T-helper 1 cell treated with Interleukin-12 subunit alpha and Interleukin-12 subunit beta and Interleukin-4 antibody, amounts not matched to agents 30 ng/mL and 1 ng/mL, for 36 hours (primary cell): ENCODE measurements around the gene SLC5A8. TPM values are rescaled to one million over a fixed set of nuclear protein-coding genes. Genes with fewer than 3 reads are reported as not detected.

Experiments
- intact Hi-C: fragments of 100-400 bp; cut with micrococcal nuclease; formaldehyde crosslinking; loops from one replicate; pipeline ENCODE4 v1.15.1; 2024
- total RNA-seq: library from RNA; stranded (reverse); gene quantifications from 2 replicates; pipeline ENCODE4 v1.2.3, GENCODE V29; 2022

SLC5A8 gene, protein sequence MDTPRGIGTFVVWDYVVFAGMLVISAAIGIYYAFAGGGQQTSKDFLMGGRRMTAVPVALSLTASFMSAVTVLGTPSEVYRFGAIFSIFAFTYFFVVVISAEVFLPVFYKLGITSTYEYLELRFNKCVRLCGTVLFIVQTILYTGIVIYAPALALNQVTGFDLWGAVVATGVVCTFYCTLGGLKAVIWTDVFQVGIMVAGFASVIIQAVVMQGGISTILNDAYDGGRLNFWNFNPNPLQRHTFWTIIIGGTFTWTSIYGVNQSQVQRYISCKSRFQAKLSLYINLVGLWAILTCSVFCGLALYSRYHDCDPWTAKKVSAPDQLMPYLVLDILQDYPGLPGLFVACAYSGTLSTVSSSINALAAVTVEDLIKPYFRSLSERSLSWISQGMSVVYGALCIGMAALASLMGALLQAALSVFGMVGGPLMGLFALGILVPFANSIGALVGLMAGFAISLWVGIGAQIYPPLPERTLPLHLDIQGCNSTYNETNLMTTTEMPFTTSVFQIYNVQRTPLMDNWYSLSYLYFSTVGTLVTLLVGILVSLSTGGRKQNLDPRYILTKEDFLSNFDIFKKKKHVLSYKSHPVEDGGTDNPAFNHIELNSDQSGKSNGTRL
- total RNA-seq = not detected in 2 replicates

DNA sequence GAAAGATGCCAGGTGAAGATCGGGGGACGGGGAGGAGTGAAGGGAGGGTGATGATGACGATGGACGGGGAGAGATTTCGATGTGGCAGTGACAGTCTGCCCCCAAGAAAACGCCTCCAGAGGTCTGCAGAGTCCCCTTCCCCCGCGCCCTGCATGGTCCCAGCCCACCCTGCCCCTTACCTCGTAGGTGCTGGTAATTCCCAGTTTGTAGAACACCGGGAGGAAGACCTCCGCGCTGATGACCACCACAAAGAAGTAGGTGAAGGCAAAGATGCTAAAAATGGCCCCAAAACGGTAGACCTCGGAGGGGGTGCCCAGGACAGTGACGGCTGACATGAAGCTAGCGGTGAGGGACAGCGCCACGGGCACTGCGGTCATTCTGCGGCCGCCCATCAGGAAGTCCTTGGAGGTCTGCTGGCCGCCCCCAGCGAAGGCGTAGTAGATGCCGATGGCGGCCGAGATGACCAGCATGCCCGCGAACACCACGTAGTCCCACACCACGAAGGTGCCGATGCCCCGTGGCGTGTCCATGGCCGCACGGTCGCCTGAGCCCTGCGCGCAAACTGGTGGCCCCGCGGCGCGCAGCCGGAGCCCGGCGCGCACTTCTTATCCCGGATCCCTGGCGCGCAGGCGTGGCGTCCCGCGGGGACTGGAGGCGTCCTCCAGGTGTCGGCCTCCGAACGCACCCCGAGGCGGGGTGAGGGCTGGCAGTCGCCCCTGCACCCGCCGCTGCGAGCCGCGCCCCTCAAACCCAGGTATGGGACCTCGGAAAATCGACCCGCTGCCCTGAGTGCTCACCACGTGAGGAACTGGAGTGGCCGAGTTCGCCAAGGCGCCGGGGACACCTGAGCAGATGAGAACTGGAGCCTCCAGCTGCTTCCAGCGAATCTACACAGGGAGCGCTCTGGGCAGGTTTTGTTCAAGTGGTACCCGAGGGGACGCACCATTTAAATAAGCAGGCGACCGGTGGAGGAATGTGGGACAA lies at the start of gene SLC5A8:
Gene SLC5A8, minus strand, starts transcription at position 920 of the 984 bp plus-strand sequence. Its CDS starts 390 bp downstream, at position 530.
- intact Hi-C loops = no loop called here

DNA sequence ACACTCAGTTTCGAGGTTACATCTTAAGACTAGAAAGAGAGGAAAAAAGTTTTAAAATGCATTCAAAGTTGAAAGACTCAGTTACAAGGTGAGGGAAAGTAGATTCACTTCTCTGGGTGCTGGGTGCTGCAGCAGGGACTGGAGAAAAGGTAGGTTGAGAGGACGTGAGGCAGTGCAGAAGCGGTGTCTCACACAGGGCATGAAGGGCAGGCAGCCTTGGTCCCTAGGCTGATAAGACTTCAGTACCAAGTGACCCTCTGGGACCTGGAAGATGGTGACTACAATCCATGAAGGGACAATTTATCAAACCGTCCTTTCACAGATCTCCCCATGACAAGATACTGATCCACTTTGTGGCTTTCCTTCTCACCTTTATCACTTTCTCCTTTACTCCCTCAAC lies 47.3 kb upstream of the SLC5A8 start:
- intact Hi-C loops = no loop called here

DNA sequence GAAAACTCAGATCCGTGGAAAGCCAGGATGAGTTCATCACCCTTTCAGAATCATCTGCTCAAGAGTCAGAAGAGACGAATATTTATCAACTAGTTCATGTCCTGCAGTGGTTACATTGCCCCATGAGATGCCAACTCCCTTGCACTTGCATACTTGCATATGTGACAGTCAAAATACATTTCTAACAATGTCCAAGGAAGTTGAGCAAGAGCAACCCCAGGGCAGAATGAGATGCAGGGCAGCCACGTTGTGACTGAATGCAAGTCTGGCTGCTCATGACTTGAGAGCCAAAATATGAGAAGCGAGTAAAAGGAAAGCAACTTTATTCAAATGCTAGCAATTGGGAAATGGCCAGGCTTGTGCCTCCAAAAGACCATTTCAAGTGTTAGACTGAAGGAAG lies 46.2 kb upstream of the SLC5A8 start:
- intact Hi-C loops = no loop called here

DNA sequence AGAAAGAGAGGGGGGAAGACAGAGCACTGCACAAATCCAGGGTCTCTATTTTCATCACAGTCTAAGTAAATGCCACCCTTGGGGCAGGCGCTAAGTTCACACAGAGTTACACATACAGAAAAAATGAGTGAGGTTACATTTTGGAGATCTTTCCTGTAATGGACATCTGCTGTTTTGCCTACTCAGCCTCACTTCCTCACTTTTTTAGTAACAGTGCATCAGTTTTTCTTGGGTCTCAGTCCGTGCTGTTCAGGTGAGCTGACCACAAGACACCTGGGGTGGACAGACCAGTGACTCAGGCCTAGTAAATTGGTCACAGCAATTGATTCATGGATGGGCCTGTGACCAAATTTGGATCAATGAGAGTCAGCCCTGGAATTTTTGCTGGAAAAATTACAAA lies 33.6 kb upstream of the SLC5A8 start:
- intact Hi-C loops = no loop called here

DNA sequence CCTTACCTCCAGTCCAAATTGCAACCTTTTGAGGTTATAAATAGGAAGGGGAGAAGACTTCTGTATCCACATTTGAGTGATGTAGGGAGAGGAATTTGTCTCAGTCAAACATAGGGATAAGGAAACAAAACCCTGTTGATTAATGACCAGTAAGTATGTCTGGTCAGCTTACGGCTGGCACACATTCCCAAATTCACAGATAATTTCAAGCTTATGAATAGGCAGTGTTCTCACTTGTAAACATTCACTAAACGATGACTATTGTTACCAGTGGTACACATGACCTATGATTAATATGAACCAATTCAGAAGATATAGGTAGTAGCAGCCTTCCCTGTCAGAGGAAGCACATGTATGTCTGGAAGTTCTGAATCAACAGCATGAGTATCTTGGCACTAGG lies 33.0 kb upstream of the SLC5A8 start:
- intact Hi-C loops = no loop called here

DNA sequence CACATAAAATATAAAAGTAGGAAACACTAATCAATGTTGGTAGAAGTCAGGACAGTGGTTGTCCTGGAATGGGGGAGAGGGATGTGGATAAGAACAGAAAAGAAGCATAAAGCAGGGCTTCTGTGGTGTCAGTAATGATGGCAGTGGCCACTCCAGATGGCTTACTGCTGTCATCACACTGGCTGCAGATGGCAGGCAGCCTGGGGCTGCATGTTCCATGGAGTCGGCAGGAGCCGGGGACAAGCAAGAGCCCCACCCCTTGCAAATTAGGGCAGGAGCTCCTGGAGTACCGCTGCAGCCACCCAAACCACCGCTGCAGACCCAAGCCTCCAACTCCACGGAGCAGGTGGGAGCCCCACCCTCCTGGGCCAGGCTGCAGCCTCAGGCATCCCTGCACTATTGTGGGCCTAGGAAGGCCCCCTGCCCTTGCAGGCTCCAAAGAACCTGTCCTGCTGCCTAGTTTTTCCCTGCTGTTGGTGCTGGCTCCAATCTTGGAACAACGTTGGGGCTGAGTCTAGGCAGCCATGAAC lies 28.8 kb upstream of the SLC5A8 start:
- intact Hi-C loops = no loop called here

DNA sequence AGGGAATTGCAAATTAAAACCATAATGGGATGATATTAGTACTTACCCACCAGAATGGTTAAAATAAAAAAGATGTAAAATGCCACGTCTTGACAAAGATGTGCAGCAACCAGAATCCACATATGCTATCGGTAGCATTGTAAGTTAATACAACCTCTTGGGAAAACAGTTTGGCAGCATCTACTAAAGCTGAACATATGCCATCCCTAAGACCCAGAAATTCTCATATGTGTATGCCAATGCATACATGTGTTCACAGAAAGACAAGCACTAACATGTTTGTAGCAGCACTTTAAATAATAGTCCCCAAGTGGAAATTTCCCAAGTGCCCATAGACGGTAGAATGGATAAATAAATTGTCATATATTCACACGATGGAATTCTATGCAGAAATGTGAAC lies 28.3 kb upstream of the SLC5A8 start:
- intact Hi-C loops = no loop called here

DNA sequence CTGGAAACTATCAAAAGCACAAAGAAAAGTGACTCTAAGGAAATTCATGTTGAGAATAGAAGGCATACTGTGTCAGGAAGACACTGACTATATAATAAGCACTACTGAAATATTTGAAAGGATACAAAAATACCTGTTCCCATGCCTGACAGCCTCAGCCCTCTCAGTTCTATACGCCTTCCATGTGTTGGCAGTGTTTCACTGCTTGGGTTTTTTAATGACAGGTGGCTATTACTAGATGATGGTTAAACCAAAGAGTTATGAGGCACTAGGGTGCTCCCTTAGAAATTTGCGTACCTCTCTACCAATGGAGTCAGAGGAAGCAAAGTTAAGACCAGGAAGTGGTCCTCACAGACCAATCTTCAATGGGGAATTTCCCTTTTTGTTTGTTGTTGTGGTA lies 25.6 kb upstream of the SLC5A8 start:
- intact Hi-C loops = no loop called here

DNA sequence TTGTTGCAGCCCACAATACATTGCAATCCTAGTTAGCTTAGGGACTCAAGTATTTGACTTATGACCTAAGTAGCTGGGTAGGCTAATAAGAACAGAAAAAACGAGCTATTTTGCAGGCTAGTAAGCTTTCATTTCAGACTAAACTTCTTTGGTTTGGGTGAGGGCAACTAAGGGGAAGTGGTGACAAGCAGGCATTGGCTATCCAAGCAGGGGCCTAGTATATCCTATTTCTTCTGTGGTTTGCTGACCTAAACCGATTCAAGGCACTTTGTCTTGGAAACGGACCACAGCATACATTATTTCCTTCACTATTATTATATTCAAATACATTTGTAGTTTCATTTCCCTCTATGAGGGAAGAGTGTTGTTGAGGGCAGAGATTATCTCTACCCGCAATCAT lies 21.6 kb upstream of the SLC5A8 start:
- intact Hi-C loops = no loop called here

DNA sequence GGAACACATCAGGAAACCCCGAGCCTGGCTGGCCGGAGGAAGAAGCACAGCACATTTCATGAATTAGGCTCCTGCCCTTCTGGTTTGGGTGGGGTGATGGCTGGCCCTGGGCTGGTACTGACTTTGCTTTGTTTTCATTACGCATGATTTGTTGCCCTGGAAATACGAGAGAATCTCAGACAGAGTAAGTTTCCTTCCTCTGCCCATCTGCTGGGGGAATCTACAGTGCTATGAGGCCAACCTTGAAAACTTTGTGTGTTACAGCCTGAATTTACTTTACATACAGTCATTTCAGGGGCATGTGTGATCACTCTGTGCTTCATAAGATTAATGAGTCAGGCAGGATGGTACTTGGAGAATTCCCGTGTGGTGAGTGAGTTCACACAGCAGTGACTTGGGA lies 20.5 kb upstream of the SLC5A8 start:
- intact Hi-C loops = no loop called here

DNA sequence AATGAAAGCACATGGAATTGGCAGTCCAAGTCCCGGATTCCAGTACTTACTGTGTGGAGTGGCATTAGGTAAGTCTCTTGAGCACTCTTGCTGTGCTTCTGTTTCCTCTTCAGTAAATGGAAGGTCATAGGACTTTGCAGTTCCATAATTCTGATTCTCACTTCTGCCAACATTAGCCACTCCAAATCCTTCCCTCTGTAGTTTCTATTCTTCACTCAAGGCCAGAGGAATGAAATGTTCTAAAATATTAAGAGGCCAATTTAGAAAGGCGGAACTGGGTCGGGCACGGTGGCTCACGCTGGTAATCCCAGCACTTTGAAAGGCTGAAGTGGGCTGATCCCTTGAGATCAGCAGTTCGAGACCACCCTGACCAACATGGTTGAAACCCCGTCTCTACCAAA lies 19.8 kb upstream of the SLC5A8 start:
- intact Hi-C loops = no loop called here

DNA sequence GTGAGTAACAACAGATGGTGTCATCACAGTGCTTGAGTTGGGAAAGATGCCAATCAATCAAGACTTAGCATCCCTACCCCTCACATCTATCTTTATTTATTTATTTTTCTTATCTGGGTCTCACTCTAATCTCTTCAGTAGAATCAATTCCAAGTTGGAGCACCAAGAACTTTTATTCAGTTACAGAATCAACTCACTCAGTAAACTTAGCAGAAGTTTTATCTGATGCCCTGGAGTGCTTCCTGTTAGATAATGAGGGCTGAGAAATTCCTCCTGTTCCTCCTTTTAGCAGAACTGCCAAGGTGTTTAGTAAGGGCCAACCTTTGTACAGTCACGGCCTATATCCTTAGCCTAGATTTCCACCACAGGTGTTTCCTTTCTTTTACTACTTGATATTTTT lies 11.3 kb upstream of the SLC5A8 start:
- intact Hi-C loops = no loop called here

DNA sequence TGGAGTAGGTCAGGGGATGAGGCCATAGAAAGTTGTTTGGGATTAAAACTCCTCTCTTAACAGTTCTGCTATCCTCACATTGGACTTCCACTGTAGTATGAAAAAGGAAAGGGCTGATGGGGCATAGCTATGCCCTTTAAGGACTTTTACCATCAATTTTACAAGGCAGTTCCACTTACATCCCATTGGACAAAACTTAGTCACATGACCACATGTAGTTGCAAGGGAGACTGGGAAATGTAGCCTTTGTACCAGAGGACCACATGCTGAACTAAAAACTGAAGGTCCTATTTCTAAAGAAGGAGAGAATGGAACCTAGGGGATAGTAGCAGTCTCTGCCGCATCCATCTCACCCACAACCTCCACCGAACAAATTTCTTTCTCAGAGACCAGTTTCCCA lies 6.8 kb upstream of the SLC5A8 start:
- intact Hi-C loops = no loop called here

DNA sequence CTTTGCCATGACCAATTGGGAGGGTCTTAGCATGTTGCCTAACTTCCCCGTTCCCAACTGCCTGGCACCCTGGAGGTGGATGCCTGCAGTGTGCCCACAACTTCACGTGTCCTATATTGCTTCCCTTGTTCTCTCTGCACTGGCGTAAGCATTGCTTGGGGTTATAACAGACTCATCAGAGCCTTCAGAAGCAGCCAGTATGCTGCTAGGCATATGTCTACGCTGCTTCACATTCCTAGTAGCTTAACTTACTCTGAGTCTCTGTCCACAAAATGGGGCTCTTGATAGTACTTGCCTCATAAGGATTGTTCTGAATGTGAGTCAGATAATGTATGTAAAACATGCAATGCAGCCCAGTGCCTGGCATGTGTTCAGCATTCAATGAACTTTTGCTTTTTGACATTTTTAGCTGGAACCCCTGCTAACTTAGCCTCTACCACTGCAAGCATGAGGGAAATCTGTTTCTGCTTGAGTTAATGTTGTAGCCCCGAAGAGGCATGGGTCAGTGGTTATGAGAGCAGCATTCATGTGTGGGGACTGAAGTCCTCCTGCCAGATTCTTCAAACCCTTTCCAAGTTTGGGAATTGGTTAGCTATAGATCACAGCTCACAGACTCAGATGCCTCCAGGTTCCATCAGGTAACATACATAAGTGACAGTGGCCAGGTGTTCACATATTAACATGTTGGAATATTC lies 2.8 kb downstream of the SLC5A8 start:
- intact Hi-C loops = no loop called here

DNA sequence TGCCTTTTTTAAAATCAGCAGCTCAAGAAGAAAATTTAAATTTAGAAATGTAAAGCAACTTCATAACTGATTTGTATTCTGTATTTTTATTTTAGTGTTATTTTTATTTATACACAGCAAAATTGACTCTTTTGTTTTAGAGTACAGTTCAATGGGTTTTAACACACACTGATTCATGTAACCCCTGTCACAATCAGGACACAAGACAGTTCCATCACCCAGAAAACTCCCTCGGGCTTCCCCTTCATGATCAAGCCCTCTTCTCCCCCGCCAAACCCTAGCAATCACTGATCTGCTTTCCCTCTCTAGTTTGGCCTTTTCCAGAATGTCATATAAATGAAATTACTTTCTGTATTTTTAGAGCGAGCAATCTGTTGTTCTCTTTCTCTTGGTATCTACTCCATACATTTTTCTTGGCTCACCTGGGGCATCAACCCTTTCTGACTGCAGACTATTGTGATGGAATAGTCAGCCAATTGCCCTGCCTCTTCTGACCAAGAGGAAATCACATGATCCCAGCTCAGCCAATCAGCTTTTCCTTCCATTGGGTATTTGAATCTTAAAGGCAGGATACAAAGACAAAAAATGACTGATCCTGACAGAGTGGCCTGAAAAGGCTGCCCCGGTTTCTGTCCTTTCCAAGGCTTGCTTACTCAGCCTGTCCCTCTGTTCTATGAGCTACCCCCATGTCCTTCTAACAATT lies 5.3 kb downstream of the SLC5A8 start:
- intact Hi-C loops = no loop called here

DNA sequence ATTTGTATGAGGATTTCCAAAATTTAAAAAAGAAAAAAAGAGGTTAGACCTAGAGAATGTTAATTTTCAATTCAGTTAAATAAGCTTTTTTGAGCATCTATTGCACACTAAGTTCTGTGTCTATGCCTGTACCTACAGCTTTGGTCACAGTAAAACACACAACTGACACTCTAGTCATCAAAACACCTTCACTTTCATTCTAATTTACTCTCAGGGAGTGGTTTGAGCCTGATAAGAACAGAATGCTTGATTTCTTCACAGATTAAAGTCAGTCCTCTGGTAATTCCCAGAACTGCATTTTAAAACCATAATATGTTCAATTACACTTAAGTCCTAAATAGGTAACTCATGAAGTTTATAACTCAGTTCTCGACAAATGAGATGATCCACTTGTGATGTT lies 9.2 kb downstream of the SLC5A8 start:
- intact Hi-C loops = no loop called here

DNA sequence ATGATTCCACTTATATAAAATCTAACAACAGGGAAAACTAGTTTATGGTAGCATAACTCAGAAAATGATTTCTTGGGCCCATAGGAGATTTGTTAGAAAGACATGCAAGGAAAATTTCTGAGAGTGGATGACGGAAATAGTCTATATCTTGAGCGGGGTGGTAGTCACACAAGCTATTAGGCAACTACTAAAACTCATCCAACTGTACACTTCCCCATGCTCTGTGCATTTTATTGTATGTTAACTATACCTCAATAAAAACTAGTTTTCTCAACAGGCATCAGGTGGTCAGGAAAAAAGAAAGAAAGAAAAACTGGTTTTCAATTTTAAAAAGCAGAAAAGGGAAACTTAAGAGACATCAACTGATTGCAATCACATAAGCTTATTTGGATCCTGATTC lies 9.9 kb downstream of the SLC5A8 start:
- intact Hi-C loops = no loop called here

DNA sequence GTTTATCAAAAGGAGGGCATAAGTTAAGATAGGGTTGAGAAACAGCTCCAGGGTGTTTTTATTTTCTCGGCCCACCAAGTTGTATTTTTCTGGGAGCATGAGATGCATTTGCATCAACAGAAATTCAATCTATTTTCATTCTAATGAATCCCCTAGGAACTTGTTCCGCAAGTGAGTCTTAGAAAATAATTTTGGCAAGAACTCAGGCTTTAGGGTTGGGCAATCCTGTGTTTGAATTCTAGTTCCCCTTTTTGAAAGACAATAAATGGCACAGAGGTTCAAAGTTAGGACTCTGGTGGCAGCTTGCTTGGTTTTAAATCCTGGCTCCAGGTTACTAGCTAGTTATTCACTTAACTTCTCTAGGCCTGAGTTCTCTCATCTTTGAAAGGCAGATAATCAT lies 23.7 kb downstream of the SLC5A8 start:
- intact Hi-C loops = no loop called here

DNA sequence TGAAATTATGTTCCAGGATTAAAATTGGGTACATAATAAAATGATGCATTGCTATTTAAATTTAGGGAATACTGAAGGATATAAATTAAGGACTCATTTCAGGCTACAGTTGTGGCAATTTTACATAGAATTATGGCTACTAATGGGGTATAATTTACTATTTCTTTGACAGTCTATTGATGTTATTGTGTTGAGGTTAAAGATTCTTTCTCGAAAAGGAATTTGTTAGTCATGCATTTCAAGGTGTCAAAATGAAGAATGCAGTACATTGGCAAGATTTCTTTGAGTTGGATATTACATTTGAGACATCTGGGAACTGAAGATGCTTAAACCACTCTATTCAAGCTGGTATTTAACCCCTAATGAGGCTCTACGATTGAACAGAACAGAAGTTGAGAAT lies 28.3 kb downstream of the SLC5A8 start:
- intact Hi-C loops = no loop called here

DNA sequence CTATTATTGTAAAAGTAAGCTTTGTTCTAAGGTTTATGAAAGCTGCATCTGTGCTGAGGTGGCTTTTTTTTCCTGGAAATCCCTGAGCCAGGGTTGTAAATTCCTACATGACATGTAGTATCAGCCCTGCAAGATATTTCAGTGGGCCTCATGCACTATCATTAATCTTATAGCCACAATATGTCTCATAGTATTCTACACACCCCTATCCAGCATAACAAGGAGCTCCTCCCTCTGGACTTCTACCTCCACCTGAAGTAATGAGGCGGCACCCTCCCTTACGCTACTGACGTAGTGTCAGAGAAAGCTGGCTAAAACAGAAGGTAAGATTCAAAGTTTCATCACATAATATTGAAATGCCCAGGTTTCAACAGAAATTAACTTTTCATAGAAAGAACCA lies 35.5 kb downstream of the SLC5A8 start:
- intact Hi-C loops = no loop called here
